Measurements from ENCODE around the gene VWA5B2.

DNA sequence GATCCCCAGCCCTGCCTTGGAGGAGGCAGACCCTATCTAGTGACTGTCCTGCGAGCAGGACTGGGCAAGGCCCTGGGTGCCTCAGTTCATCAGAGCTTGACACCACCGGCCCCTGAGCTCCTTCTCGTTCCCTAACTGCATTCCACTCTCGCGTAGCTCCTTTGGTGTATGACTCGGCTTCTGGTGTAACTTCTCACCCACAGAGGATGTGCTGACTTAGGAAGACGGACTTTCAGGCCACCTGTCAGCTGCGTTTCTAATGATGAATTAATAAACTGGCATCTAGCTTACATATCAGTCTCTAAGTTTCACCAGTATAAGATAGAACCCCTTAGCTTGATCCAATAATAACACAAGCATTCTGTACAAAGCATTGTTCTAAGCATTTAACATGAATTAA, 25.9 kb upstream of the VWA5B2 start:
- TF ChIP-seq, protein P1, sequence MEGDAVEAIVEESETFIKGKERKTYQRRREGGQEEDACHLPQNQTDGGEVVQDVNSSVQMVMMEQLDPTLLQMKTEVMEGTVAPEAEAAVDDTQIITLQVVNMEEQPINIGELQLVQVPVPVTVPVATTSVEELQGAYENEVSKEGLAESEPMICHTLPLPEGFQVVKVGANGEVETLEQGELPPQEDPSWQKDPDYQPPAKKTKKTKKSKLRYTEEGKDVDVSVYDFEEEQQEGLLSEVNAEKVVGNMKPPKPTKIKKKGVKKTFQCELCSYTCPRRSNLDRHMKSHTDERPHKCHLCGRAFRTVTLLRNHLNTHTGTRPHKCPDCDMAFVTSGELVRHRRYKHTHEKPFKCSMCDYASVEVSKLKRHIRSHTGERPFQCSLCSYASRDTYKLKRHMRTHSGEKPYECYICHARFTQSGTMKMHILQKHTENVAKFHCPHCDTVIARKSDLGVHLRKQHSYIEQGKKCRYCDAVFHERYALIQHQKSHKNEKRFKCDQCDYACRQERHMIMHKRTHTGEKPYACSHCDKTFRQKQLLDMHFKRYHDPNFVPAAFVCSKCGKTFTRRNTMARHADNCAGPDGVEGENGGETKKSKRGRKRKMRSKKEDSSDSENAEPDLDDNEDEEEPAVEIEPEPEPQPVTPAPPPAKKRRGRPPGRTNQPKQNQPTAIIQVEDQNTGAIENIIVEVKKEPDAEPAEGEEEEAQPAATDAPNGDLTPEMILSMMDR (CRISPR knock-in tag; IDR thresholded peaks at IDR 0.05): no peak
- TF ChIP-seq TP53 (CRISPR knock-in tag; conservative IDR thresholded peaks at IDR 0.05) (no peak), CC2D1A (CRISPR knock-in tag; IDR thresholded peaks at IDR 0.05) (no peak), CAMTA2 (CRISPR knock-in tag; IDR thresholded peaks at IDR 0.05; ENCODE audit: borderline replicate concordance) (no peak), ZNF496 (CRISPR knock-in tag; IDR thresholded peaks at IDR 0.05; ENCODE audit: insufficient replicate concordance) (no peak), PRPF4 (IDR thresholded peaks at IDR 0.05; ENCODE audit: low read depth, low read length, poor library complexity, severe bottlenecking) (no peak)

Measured in HepG2 (cell line).